GM12875 (cell line): Measurements from ENCODE around the gene UCHL3.

Source experiments
- H3K4me3 ChIP-seq: one replicate; pipeline ENCODE4 v1.5.1; 2011; ENCODE audit warnings: low read depth, low read length, control low read depth
- TF ChIP-seq, protein P1 (sequence below): IDR thresholded peaks from 2 replicates; pipeline ENCODE4 v1.5.1; 2011; ENCODE audit warnings: low read depth, mild to moderate bottlenecking, control low read depth, inconsistent platforms, low read length, moderate library complexity, borderline replicate concordance; ENCODE audit not compliant: insufficient read depth

Gene UCHL3

DNA sequence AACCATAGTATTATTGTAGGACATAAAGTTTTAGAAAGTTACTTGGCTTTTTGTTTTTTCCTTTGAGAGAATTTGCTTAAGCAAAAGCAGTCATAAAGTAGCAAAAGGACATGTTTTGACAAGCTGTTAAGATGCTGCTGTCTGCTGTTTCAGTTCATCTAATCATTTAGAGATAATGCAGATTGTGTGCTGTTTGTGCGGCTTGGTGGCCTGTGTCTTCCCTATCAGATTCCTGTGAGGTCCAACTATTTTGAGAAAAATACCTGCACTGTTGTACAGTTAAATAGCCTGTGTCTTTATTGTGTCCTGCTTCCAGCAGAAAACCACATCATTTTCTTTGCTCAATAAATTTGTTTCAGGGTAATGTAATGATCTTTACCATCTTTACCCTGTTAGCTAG is 20.0 kb downstream of the UCHL3 start:
- H3K4me3 ChIP-seq, result no peak overlapping the region
- TF ChIP-seq, protein P1, sequence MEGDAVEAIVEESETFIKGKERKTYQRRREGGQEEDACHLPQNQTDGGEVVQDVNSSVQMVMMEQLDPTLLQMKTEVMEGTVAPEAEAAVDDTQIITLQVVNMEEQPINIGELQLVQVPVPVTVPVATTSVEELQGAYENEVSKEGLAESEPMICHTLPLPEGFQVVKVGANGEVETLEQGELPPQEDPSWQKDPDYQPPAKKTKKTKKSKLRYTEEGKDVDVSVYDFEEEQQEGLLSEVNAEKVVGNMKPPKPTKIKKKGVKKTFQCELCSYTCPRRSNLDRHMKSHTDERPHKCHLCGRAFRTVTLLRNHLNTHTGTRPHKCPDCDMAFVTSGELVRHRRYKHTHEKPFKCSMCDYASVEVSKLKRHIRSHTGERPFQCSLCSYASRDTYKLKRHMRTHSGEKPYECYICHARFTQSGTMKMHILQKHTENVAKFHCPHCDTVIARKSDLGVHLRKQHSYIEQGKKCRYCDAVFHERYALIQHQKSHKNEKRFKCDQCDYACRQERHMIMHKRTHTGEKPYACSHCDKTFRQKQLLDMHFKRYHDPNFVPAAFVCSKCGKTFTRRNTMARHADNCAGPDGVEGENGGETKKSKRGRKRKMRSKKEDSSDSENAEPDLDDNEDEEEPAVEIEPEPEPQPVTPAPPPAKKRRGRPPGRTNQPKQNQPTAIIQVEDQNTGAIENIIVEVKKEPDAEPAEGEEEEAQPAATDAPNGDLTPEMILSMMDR, result no peak

DNA sequence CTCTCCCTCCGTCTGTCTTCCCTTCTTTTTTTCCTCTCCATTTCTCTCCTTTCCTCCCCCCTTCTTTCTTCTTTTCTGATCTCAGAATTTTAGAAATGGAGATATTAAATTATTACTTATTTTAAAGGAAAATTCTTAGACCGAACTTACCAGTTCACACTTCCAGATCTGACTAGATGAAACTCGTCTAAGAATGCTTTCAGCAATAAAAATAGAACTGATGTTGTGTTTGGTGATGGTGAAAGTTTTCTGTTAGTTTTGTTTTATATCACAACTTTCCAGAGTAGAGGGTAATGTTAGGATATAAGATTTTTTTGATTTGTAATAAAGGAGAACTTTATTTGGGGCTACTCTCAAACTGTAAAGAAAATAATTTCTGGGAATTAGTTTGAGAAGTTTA is 29.9 kb downstream of the UCHL3 start:
- TF ChIP-seq, protein P1, result no peak
- H3K4me3 ChIP-seq, result no peak overlapping the region

DNA sequence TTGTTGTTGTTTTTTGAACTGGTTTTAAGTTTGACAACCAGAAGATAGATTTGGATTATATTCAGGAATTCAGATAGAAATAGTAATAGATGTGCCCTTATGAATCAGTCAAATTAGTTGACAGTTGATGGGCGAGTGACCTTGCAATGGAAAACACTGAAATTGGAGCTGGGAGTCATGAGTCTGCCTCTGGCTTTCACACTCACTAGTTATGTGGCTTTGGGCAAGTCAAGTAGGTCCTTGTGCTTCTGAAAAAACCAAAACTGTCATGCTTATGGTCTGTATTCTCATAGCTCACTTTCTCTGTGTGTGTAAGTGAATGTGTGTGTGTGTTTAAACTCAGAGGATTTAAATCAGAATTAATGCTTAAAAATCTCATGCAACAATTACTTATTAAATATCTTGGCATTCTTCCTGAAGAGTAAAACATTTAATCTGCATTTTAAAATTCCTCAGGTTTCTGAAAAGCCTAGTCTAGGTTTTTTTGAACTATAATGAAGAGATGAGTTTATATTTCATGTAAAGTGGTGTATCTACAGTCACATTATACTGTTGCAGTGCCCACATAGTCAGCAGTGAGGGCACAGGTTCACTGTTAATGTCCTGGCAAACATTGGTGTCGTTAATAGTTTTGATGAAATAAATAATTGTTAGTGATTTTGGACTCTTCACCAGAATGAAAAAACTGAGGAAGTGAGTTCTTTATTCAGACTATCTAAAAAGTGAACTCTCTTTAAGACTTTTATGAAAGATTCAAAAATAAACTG is 32.5 kb downstream of the UCHL3 start:
- no peak overlapping the region for H3K4me3 ChIP-seq
- TF ChIP-seq, protein P1, result no peak

DNA sequence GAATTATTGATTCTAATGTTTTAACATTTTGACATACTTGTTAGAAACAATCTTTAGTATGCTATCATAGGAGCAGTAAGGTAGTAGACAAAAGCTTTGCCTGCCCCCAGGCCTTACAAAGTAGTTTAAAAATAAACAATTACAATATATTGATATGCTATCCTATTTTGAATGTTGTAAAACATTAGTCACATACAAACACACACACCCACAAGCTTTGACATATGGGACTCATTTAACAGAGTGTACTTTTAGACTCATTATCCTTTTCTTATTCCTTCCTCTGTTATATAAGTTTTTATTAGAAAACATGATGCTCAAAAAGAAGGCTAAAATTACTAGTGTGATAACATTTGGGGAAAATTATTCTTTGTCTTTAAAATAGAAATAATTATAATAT is 33.5 kb downstream of the UCHL3 start:
- H3K4me3 ChIP-seq, result no peak overlapping the region
- TF ChIP-seq, protein P1, result no peak

DNA sequence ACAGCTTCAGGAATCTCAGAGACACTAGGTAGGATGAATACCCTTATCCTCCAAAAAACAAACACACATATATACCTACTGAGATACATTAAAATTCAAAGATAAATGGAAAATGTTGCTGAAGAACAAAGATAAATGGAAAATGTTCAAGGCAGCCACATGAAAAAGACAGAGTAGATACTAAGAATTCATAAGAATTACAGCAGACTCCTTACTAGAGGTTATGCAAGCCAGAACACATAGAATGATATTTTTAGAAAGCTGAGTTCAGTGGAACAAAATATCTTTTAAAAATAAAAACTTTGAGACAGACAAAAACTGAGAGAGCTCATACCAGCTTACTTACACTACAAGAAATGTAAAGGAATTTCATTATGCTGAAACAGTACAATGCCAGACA is 35.6 kb downstream of the UCHL3 start:
- TF ChIP-seq, protein P1, result no peak

DNA sequence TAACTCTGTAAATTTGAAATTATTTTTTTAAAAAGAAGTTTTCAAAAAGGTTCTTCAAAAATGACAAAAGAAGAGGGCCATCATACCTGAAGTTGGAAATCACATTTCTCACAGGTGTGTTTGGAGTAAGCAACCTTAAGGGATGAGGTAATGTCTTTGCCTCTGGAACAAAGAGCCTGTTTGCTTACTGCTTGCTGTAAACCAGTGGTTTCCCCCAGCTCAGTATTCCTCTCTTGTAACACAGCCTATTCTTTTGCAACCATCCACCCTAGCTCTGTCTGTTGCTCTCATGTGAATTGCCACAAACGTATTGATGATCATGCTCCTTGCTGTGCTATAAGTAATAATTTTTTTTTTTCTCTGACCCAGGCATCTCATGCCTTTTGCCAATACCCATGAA is 38.1 kb downstream of the UCHL3 start:
- no peak overlapping the region for H3K4me3 ChIP-seq
- TF ChIP-seq, protein P1, result no peak

More for the DNA sequence above, 35.6 kb downstream of the UCHL3 start:
- H3K4me3 ChIP-seq, result no peak overlapping the region

DNA sequence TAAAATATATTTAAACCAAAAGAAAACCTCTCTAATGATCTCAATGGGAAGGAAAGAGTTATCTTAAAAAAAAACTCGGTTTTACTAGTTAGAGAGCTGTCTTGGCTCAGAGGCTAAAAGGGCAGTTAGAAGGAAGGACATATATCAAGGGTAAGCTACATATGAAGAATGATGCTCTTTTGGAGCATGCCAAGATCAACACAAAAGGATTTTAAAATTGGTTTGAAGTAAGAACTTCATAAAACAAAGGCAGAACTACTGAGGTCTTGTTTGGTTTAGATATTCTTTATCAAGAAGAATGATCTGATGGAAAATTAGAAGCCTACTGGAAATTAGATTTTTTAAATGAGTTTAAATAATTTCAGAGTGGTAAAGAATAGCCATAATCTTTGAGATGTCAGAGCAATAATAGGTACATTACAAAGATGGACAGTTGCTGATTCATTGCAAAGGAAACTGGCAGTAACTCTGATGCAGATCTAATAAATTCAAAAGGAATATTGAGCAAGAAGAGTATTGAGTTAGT is 47.1 kb downstream of the UCHL3 start:
- TF ChIP-seq, protein P1, result no peak
- H3K4me3 ChIP-seq, result no peak overlapping the region
